H1 (cell line): ENCODE measurements around the gene PASK. TPM values are rescaled to one million over a fixed set of nuclear protein-coding genes. Genes with fewer than 3 reads are reported as not detected.

Source experiments
- NANOG ChIP-seq: IDR thresholded peaks from 2 replicates; pipeline ENCODE4 v1.6.1; 2011; ENCODE audit warnings: low read length, low read depth, mild to moderate bottlenecking, inconsistent platforms; ENCODE audit not compliant: insufficient read depth, poor library complexity, severe bottlenecking
- polyA plus RNA-seq, 7 experiments: library from polyadenylated mRNA; depleted of rRNA in 3 of 7; stranded (reverse) in 5 of 7; unstranded in 2 of 7; fragments of >200 nt in 5 of 7; fragments of 200-250 nt in 2 of 7; gene quantifications; 1 replicate in 5 of 7; 2 replicates in 1 of 7; 4 replicates in 1 of 7; pipeline versions ENCODE4 v1.2.1 to v1.2.3, GENCODE V29; 2011 to 2013; ENCODE audit warnings: missing spikeins in 2 of 7, mixed read lengths in 2 of 7
- total RNA-seq: library from RNA; stranded (reverse); fragmentation: NEBNext Ultra II Directional; extraction: Animal tissue kit (Norgen Biotek cat#: 25700); gene quantifications from 2 replicates; pipeline ENCODE4 v1.2.1, GENCODE V29; 2021

The PASK gene
- total and polyA plus RNA-seq, 2 of the 8 experiments (the other 6 are each of a cell fraction or from before 2014, with no cell fraction given) = 20.5 to 66.1 TPM

DNA sequence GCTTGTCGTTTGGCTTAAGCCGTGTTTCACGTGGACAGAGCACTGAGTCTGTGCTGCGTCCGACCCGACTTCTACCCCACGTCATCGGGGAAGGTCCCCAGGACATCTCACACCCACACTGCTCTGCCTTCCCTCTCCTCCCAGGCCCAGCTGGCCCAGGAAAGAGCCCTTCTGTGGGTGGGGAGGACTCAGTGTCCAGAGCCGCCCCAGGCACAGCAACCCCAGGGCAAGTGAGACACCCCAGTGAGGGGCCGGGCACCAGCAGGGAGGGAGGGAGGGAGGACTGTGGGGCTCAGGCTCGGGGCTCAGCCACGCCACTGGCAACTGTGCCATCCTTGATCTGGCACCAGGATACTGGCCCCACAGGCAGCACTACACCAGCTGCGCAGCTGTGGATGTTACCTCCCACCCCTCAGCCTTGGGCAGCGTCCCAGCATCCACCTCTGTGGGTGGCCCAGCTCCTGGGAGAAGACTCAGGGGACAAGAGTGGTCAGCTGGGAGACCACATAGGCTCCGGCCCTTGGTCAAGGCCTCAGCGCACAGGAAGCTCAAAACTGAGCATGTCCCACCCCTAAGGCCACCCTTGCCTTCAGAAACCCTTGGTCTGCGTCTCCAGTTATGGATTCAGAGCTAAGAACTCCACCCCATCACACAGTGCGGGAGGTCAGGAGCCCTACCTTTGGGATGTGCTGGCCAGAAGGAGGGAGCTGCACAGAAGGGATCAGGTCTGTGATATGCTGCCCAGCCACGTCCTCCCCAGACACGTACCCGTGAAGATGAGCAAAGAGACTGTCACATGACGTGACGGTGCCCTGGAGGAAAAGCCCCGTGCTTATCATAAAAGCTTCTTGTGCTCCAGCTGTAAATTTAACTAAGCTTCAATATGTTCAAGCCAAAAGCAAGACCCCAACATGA lies 11.7 kb downstream of the PASK start (continued):
- no peak for TF ChIP-seq NANOG
